Astrocyte (in vitro differentiated cells and primary cell): ENCODE data around the gene BBIP1.

Source experiments
- CTCF ChIP-seq: IDR thresholded peaks from 2 replicates; pipeline ENCODE4 v1.5.1; 2011; ENCODE audit warnings: low read depth, mild to moderate bottlenecking, inconsistent platforms, low read length, moderate library complexity; ENCODE audit not compliant: insufficient read depth
- EZH2 ChIP-seq: IDR thresholded peaks from 2 replicates; pipeline ENCODE4 v1.6.1; 2012; ENCODE audit warnings: mild to moderate bottlenecking, low read length, inconsistent platforms; ENCODE audit not compliant: insufficient read depth

- no peak for TF ChIP-seq CTCF
- TF ChIP-seq EZH2: no peak
These were observed 13.7 kb upstream of the BBIP1 start for GRCh38 chr10:110932505-110933180.
